ENCODE results near the gene AGPAT4. TPM values are rescaled to one million over a fixed set of nuclear protein-coding genes. Genes with fewer than 3 reads are reported as not detected.

Gene AGPAT4
- total and polyA plus RNA-seq, 8 donors: 12.4 to 19.4 (median 15.7) TPM

GRCh38 chr6:161137839-161138542 is 135.9 kb downstream of the AGPAT4 start:
- Histone ChIP-seq H3K9me3 (no peaks in the 10 kb centered on the region), H3K27me3 (no peaks in the 10 kb centered on the region), H3K4me1 (no peaks in the 10 kb centered on the region), H3K36me3 (peaks cover 0 to 51% of the 10 kb centered on the region in 2 donors), H3K27ac (no peak overlapping the region), H3K4me3 (no peak overlapping the region)
- ATAC-seq: no peak
- no peak for DNase-seq
- TF ChIP-seq CTCF (IDR thresholded peaks at IDR 0.05): no peak
- intact Hi-C loops (cut with DNase I): no loop called here

GRCh38 chr6:161137320-161137719 is 136.5 kb downstream of the AGPAT4 start:
- ATAC-seq: no peak
- H3K36me3 ChIP-seq: peaks cover 0 to 50% of the 10 kb centered on the region in 2 donors

GRCh38 chr6:161136655-161137054 is 137.2 kb downstream of the AGPAT4 start:
- no peak for TF ChIP-seq CTCF (IDR thresholded peaks at IDR 0.05)
- Histone ChIP-seq H3K4me3 (no peak overlapping the region), H3K36me3 (peaks cover 0 to 50% of the 10 kb centered on the region in 2 donors), H3K4me1 (no peaks in the 10 kb centered on the region), H3K9me3 (no peaks in the 10 kb centered on the region), H3K27ac (no peak overlapping the region), H3K27me3 (no peaks in the 10 kb centered on the region)
- DNase-seq: no peak
- no peak for ATAC-seq
- intact Hi-C loops (cut with DNase I): no loop called here

More at GRCh38 chr6:161137320-161137719, 136.5 kb downstream of the AGPAT4 start:
- no peak for DNase-seq
- no peaks in the 10 kb centered on the region for H3K4me1 ChIP-seq
- no peaks in the 10 kb centered on the region for H3K27me3 ChIP-seq
- no peak for TF ChIP-seq CTCF (IDR thresholded peaks at IDR 0.05)
- H3K9me3 ChIP-seq: no peaks in the 10 kb centered on the region
- no peak overlapping the region for H3K4me3 ChIP-seq
- intact Hi-C loops (cut with DNase I): no loop called here
- H3K27ac ChIP-seq: no peak overlapping the region

GRCh38 chr6:161135695-161136591 is 137.9 kb downstream of the AGPAT4 start:
- H3K9me3 ChIP-seq: no peaks in the 10 kb centered on the region
- intact Hi-C loops (cut with DNase I): no loop called here
- ATAC-seq: no peak
- no peak for DNase-seq
- no peak for TF ChIP-seq CTCF (IDR thresholded peaks at IDR 0.05)
- H3K36me3 ChIP-seq: peaks cover 0 to 55% of the 10 kb centered on the region in 2 donors
- no peak overlapping the region for H3K27ac ChIP-seq
- no peaks in the 10 kb centered on the region for H3K4me1 ChIP-seq
- no peaks in the 10 kb centered on the region for H3K27me3 ChIP-seq
- H3K4me3 ChIP-seq: no peak overlapping the region

All from left lung (tissue), 10 donors.